Activated CD8-positive, alpha-beta T cell treated with anti-CD3 and anti-CD28 coated beads for 36 hours (primary cell): ENCODE measurements around the gene CYBA. TPM values are rescaled to one million over a fixed set of nuclear protein-coding genes. Genes with fewer than 3 reads are reported as not detected.

Source experiments
- ATAC-seq: fragments of 200-7000 bp; cut with Tn5 transposase; one replicate; pipeline ENCODE4 v1.10.0; 2021; ENCODE audit warnings: mild to moderate bottlenecking, moderate library complexity
- CTCF ChIA-PET: fragments of 350-600 bp; sonication (Branson Sonifier 250); formaldehyde crosslinking; loops from one replicate; lab custom pipeline; 2021; ENCODE audit warnings: antibody characterized with exemption; lab: Charles Lee
- POLR2A ChIA-PET: fragments of 350-600 bp; sonication (Branson Sonifier 250); formaldehyde crosslinking; loops from one replicate; lab custom pipeline; 2021; ENCODE audit warnings: antibody characterized with exemption; lab: Charles Lee
- DNase-seq: peaks from one replicate; pipeline ENCODE4 v3.0.0-alpha.2; 2020
- H3K27ac Mint-ChIP-seq: one replicate; pipeline ENCODE4 v1.8.0; 2021; ENCODE audit warnings: mild to moderate bottlenecking, mixed read lengths
- H3K27me3 Mint-ChIP-seq: one replicate; pipeline ENCODE4 v1.8.0; 2021; ENCODE audit warnings: mixed read lengths
- H3K36me3 Mint-ChIP-seq: one replicate; pipeline ENCODE4 v1.8.0; 2021; ENCODE audit warnings: low read depth, mixed read lengths
- H3K4me1 Mint-ChIP-seq: one replicate; pipeline ENCODE4 v1.8.0; 2021; ENCODE audit warnings: low read depth, mixed read lengths
- H3K4me3 Mint-ChIP-seq: one replicate; pipeline ENCODE4 v1.8.0; 2021; ENCODE audit warnings: mild to moderate bottlenecking, moderate library complexity, mixed read lengths
- H3K9me3 Mint-ChIP-seq: one replicate; pipeline ENCODE4 v1.8.0; 2021; ENCODE audit warnings: mixed read lengths
- CTCF ChIP-seq: fragments of 200-600 bp; IDR thresholded peaks from one replicate; pipeline ENCODE4 v1.8.0; 2022; ENCODE audit warnings: antibody characterized with exemption, mild to moderate bottlenecking
- intact Hi-C: fragments of 100-400 bp; cut with micrococcal nuclease; formaldehyde crosslinking; loops from one replicate; pipeline ENCODE4 v1.10.0; 2022
- total RNA-seq, 2 experiments: library from RNA; stranded (reverse); gene quantifications; one replicate each; pipeline ENCODE4 v1.2.3, GENCODE V29; 2021

CYBA gene
- total RNA-seq, 2 experiments from 2014 or later, result 230 to 236 TPM

GRCh38 chr16:88640039-88640495 is 10.8 kb downstream of the CYBA start:
- POLR2A ChIA-PET, result interaction anchor here (0.7 to 2.2 kb wide), 2 partner anchors 8 to 172 kb away, joined by 3 to 11 read pairs; no protein-coding TSS in a partner anchor
- Mint-ChIP-seq H3K27me3 (peaks cover 20% of the 10 kb centered on the region), H3K27ac (no peak overlapping the region), H3K36me3 (peaks cover 19% of the 10 kb centered on the region), H3K9me3 (no peaks in the 10 kb centered on the region), H3K4me3 (no peak overlapping the region), H3K4me1 (peaks cover 34% of the 10 kb centered on the region)
- intact Hi-C loops, result no loop called here
- no peak for DNase-seq
- no peak for ATAC-seq
- CTCF ChIA-PET, result no interaction called here
- TF ChIP-seq CTCF, result no peak

- H3K4me1 Mint-ChIP-seq, result peaks cover 33% of the 10 kb centered on the region
- no peak for ATAC-seq
Measured at GRCh38 chr16:88639231-88640038, 11.4 kb downstream of the CYBA start.

GRCh38 chr16:88638323-88639230 is 12.3 kb downstream of the CYBA start, which contains the start of gene IL17C:
TSS of gene IL17C (plus strand) at chr16:88638572. CDS start at chr16:88638642, 70 bp downstream.
- ChIA-PET CTCF (interaction anchor here (1.7 kb wide), 1 partner anchor 46 kb away, joined by 6 read pairs; no protein-coding TSS in a partner anchor), POLR2A (interaction anchor here (0.6 to 2.2 kb wide), 7 partner anchors 10 to 182 kb away, joined by 3 to 11 read pairs (median 3); no protein-coding TSS in a partner anchor)
- H3K27ac Mint-ChIP-seq, result peak within 1 kb of the TSS; percentile 59
- H3K36me3 Mint-ChIP-seq, result peaks cover 12% of the 10 kb centered on the region
- H3K27me3 Mint-ChIP-seq, result peaks cover 20% of the 10 kb centered on the region
- TF ChIP-seq CTCF, result no peak
- peak; percentile 39 for DNase-seq
- no peak for ATAC-seq
- H3K9me3 Mint-ChIP-seq, result no peaks in the 10 kb centered on the region
- no peak within 1 kb of the TSS for H3K4me3 Mint-ChIP-seq
- intact Hi-C loops, result no loop called here
- H3K4me1 Mint-ChIP-seq, result peaks cover 35% of the 10 kb centered on the region

More at GRCh38 chr16:88639231-88640038, 11.4 kb downstream of the CYBA start:
- intact Hi-C loops, result no loop called here
- DNase-seq, result peak; percentile 31
- Mint-ChIP-seq H3K4me3 (no peak overlapping the region), H3K27me3 (peaks cover 20% of the 10 kb centered on the region), H3K27ac (no peak overlapping the region), H3K9me3 (no peaks in the 10 kb centered on the region), H3K36me3 (peaks cover 14% of the 10 kb centered on the region)
- ChIA-PET POLR2A (interaction anchor here (0.7 to 2.2 kb wide), 6 partner anchors 9 to 173 kb away, joined by 3 to 11 read pairs (median 4); no protein-coding TSS in a partner anchor), CTCF (interaction anchor here (1.7 kb wide), 1 partner anchor 45 kb away, joined by 6 read pairs; no protein-coding TSS in a partner anchor)
- TF ChIP-seq CTCF, result no peak

- DNase-seq, result peak; percentile 27
- Mint-ChIP-seq H3K36me3 (peaks cover 5% of the 10 kb centered on the region), H3K27me3 (peaks cover 20% of the 10 kb centered on the region), H3K4me3 (peak overlapping the region; percentile 15), H3K27ac (peak overlapping the region; percentile 59), H3K9me3 (no peaks in the 10 kb centered on the region), H3K4me1 (peaks cover 37% of the 10 kb centered on the region)
- no peak for TF ChIP-seq CTCF
- intact Hi-C loops, result no loop called here
- ChIA-PET POLR2A (interaction anchor here (0.6 to 2.5 kb wide), 11 partner anchors 9 to 1140 kb away, joined by 3 to 28 read pairs (median 3); partner anchors contain the start of genes CYBA and ZC3H18), CTCF (interaction anchor here (0.6 to 1.4 kb wide), 4 partner anchors 8 to 201 kb away, joined by 3 to 8 read pairs (median 4); partner anchors contain the start of gene SNAI3)
- ATAC-seq, result no peak
Measured at GRCh38 chr16:88636488-88637265, 14.2 kb downstream of the CYBA start.
